Neural progenitor cell (in vitro differentiated cells): ENCODE results near the gene ZNF124. TPM values are rescaled to one million over a fixed set of nuclear protein-coding genes. Genes with fewer than 3 reads are reported as not detected.

Experiments
- DNase-seq: peaks from one replicate; pipeline ENCODE4 v3.0.0-alpha.2; 2016; ENCODE audit warnings: low spot score
- H2AFZ ChIP-seq: fragments of 200-600 bp; sonication (generic); replicated peaks from 2 replicates; pipeline ENCODE4 v1.6.1; 2016; ENCODE audit warnings: antibody characterized with exemption
- H3F3A ChIP-seq: fragments of 200-600 bp; sonication (generic); 2 replicates; pipeline ENCODE4 v1.6.1; 2016; ENCODE audit warnings: antibody characterized with exemption, low read depth
- H3K27ac ChIP-seq: fragments of 200-600 bp; sonication (generic); 2 replicates; pipeline ENCODE4 v1.5.1; 2016; ENCODE audit warnings: mild to moderate bottlenecking
- H3K27me3 ChIP-seq: fragments of 200-600 bp; sonication (generic); 2 replicates; pipeline ENCODE4 v1.6.1; 2016; ENCODE audit warnings: mild to moderate bottlenecking, moderate library complexity
- H3K36me3 ChIP-seq: fragments of 200-600 bp; sonication (generic); 2 replicates; pipeline ENCODE4 v1.5.1; 2016
- H3K4me1 ChIP-seq: fragments of 200-600 bp; sonication (generic); 2 replicates; pipeline ENCODE4 v1.6.1; 2016; ENCODE audit warnings: mixed run types
- H3K4me2 ChIP-seq: fragments of 200-600 bp; sonication (generic); 2 replicates; pipeline ENCODE4 v1.6.1; 2016
- H3K4me3 ChIP-seq: fragments of 200-600 bp; sonication (generic); 2 replicates; pipeline ENCODE4 v1.5.1; 2016
- H3K79me2 ChIP-seq: fragments of 200-600 bp; sonication (generic); 2 replicates; pipeline ENCODE4 v1.6.1; 2016; ENCODE audit warnings: low read depth
- H3K9ac ChIP-seq: fragments of 200-600 bp; sonication (generic); 2 replicates; pipeline ENCODE4 v1.6.1; 2016
- H3K9me3 ChIP-seq: fragments of 200-600 bp; sonication (generic); 2 replicates; pipeline ENCODE4 v1.5.1; 2016; ENCODE audit warnings: low read depth
- H4K20me1 ChIP-seq: fragments of 200-600 bp; sonication (generic); 2 replicates; pipeline ENCODE4 v1.6.1; 2016; ENCODE audit warnings: low read depth
- H3K27ac Mint-ChIP-seq: 3 replicates; pipeline ENCODE4 v1.8.0; 2021; ENCODE audit warnings: mixed read lengths
- H3K27me3 Mint-ChIP-seq: 2 replicates; pipeline ENCODE4 v1.8.0; 2022; ENCODE audit warnings: low read depth, mild to moderate bottlenecking, inconsistent platforms, moderate library complexity, mixed read lengths; ENCODE audit not compliant: insufficient read depth
- H3K36me3 Mint-ChIP-seq: 3 replicates; pipeline ENCODE4 v1.8.0; 2021; ENCODE audit warnings: mixed read lengths
- H3K4me1 Mint-ChIP-seq: 3 replicates; pipeline ENCODE4 v1.8.0; 2021; ENCODE audit warnings: mixed read lengths
- H3K4me3 Mint-ChIP-seq: 3 replicates; pipeline ENCODE4 v1.8.0; 2021; ENCODE audit warnings: mild to moderate bottlenecking, moderate library complexity, mixed read lengths
- H3K9me3 Mint-ChIP-seq: 3 replicates; pipeline ENCODE4 v1.8.0; 2020; ENCODE audit warnings: mixed read lengths
- CTCF ChIP-seq: fragments of 200-600 bp; sonication (generic); IDR thresholded peaks from 2 replicates; pipeline ENCODE4 v1.5.1; 2017; ENCODE audit warnings: antibody characterized with exemption, mild to moderate bottlenecking
- EZH2 ChIP-seq: fragments of 200-600 bp; sonication (generic); IDR thresholded peaks from 2 replicates; pipeline ENCODE4 v1.6.1; 2017; ENCODE audit warnings: antibody characterized with exemption, mild to moderate bottlenecking, moderate library complexity
- EZH2phosphoT487 ChIP-seq: fragments of 200-600 bp; sonication (generic); IDR thresholded peaks from 2 replicates; pipeline ENCODE4 v1.6.1; 2017; ENCODE audit warnings: antibody characterized with exemption
- total RNA-seq: library from RNA; depleted of rRNA; stranded (reverse); fragments of >200 nt; gene quantifications from 2 replicates; pipeline ENCODE4 v1.2.3, GENCODE V29; 2015; ENCODE audit warnings: low replicate concordance

The ZNF124 gene
- total RNA-seq, 1 donor from 2014 or later: 129 TPM

- Mint-ChIP-seq H3K36me3 (peaks cover 72% of the 10 kb centered on the region), H3K4me1 (no peaks in the 10 kb centered on the region), H3K27ac (no peak overlapping the region), H3K27me3 (peaks cover 4% of the 10 kb centered on the region), H3K4me3 (no peak overlapping the region), H3K9me3 (peaks cover 51% of the 10 kb centered on the region)
- no peak overlapping the region for H3K4me2 ChIP-seq
- no peaks in the 10 kb centered on the region for H3F3A ChIP-seq
- H3K9me3 ChIP-seq: no peaks in the 10 kb centered on the region
- no peak for TF ChIP-seq EZH2phosphoT487
- TF ChIP-seq EZH2: no peak
- no peak for TF ChIP-seq CTCF
- no peak overlapping the region for H3K9ac ChIP-seq
- H2AFZ ChIP-seq: no peak overlapping the region
- H3K27ac ChIP-seq: no peak overlapping the region
- no peaks in the 10 kb centered on the region for H3K79me2 ChIP-seq
- no peaks in the 10 kb centered on the region for H3K4me1 ChIP-seq
- H3K27me3 ChIP-seq: no peaks in the 10 kb centered on the region
- no peak overlapping the region for H3K4me3 ChIP-seq
- no peak for DNase-seq
- H3K36me3 ChIP-seq: peaks cover 4% of the 10 kb centered on the region
- no peaks in the 10 kb centered on the region for H4K20me1 ChIP-seq
Measured at GRCh38 chr1:247198781-247199180, 27.0 kb upstream of the ZNF124 start.

DNA sequence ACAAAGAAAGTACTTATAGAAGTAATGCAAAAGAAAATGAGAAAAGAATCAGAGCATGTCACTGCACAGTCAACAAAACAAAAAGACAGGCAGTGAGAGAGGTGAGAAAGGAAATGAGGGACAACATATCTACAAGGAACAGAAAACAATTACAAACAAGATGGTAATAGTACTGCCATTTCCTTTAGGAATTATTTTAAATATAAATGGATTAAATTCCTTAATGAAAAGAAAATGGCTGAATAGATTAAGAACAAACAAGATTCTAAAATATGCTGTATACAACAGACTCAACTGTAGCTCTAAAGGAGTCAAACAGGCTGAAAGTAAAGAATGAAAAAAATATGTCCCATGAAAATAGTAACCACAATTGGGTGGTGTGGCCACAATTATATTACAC lies 22.1 kb upstream of the ZNF124 start:
- Mint-ChIP-seq H3K36me3 (peaks cover 75% of the 10 kb centered on the region), H3K4me1 (no peaks in the 10 kb centered on the region), H3K27me3 (no peaks in the 10 kb centered on the region), H3K4me3 (no peak overlapping the region), H3K27ac (no peak overlapping the region), H3K9me3 (peaks cover 63% of the 10 kb centered on the region)
- H2AFZ ChIP-seq: no peak overlapping the region
- H3K4me1 ChIP-seq: no peaks in the 10 kb centered on the region
- TF ChIP-seq CTCF: no peak
- TF ChIP-seq EZH2: no peak
- TF ChIP-seq EZH2phosphoT487: no peak
- no peak for DNase-seq
- peaks cover 13% of the 10 kb centered on the region for H3K9me3 ChIP-seq
- no peak overlapping the region for H3K27ac ChIP-seq
- no peaks in the 10 kb centered on the region for H3K27me3 ChIP-seq
- H3K4me3 ChIP-seq: no peak overlapping the region
- H3F3A ChIP-seq: no peaks in the 10 kb centered on the region
- no peak overlapping the region for H3K9ac ChIP-seq
- H3K79me2 ChIP-seq: no peaks in the 10 kb centered on the region
- H4K20me1 ChIP-seq: no peaks in the 10 kb centered on the region
- peaks cover 31% of the 10 kb centered on the region for H3K36me3 ChIP-seq
- no peak overlapping the region for H3K4me2 ChIP-seq

- Histone ChIP-seq H3K36me3 (peaks cover 31% of the 10 kb centered on the region), H3K27ac (no peak overlapping the region), H3K9ac (no peak overlapping the region), H3K27me3 (no peaks in the 10 kb centered on the region), H3K4me3 (no peak overlapping the region), H3K4me1 (no peaks in the 10 kb centered on the region), H2AFZ (no peak overlapping the region), H3F3A (no peaks in the 10 kb centered on the region), H3K79me2 (no peaks in the 10 kb centered on the region), H4K20me1 (no peaks in the 10 kb centered on the region), H3K4me2 (no peak overlapping the region), H3K9me3 (peaks cover 13% of the 10 kb centered on the region)
- Mint-ChIP-seq H3K27me3 (no peaks in the 10 kb centered on the region), H3K36me3 (peaks cover 55% of the 10 kb centered on the region), H3K4me3 (no peak overlapping the region), H3K9me3 (peaks cover 62% of the 10 kb centered on the region), H3K27ac (no peak overlapping the region), H3K4me1 (no peaks in the 10 kb centered on the region)
- DNase-seq: no peak
- TF ChIP-seq EZH2: no peak
- no peak for TF ChIP-seq CTCF
- no peak for TF ChIP-seq EZH2phosphoT487
Measured at GRCh38 chr1:247189981-247190798, 18.4 kb upstream of the ZNF124 start.
